Neutrophil (primary cell): ENCODE data around the gene UNK.

Experiments
- H3K27ac ChIP-seq: fragments of 200-600 bp; sonication (generic); 2 replicates; pipeline ENCODE4 v1.5.1; 2016; ENCODE audit warnings: mild to moderate bottlenecking, moderate library complexity
- H3K27me3 ChIP-seq: fragments of 200-600 bp; sonication (generic); 2 replicates; pipeline ENCODE4 v1.6.0; 2016; ENCODE audit warnings: mild to moderate bottlenecking
- H3K36me3 ChIP-seq: fragments of 200-600 bp; sonication (generic); 2 replicates; pipeline ENCODE4 v1.5.1; 2017
- H3K4me1 ChIP-seq, 2 experiments: fragments of 200-600 bp in 1 of 2; sonication (generic) in 1 of 2; 1 replicate in 1 of 2; 2 replicates in 1 of 2; pipeline versions ENCODE4 v1.5.1 to v1.6.1; 2013 to 2016; ENCODE audit warnings: low read depth in 1 of 2, low read length in 1 of 2, mild to moderate bottlenecking in 1 of 2, moderate library complexity in 1 of 2; ENCODE audit not compliant: control insufficient read depth in 1 of 2, insufficient read depth in 1 of 2
- H3K4me3 ChIP-seq, 2 experiments: fragments of 200-600 bp in 1 of 2; sonication (generic) in 1 of 2; 1 replicate in 1 of 2; 2 replicates in 1 of 2; pipeline ENCODE4 v1.5.1; 2013 to 2016; ENCODE audit warnings: low read depth in 1 of 2, low read length in 1 of 2, mild to moderate bottlenecking in 1 of 2, moderate library complexity in 1 of 2
- H3K9me3 ChIP-seq: fragments of 200-600 bp; sonication (generic); 2 replicates; pipeline ENCODE4 v1.5.1; 2016
- TF ChIP-seq, protein P1 (sequence below): fragments of 200-600 bp; sonication (generic); IDR thresholded peaks from 2 replicates; pipeline ENCODE4 v1.5.1; 2016; ENCODE audit warnings: antibody characterized with exemption

The UNK gene

DNA sequence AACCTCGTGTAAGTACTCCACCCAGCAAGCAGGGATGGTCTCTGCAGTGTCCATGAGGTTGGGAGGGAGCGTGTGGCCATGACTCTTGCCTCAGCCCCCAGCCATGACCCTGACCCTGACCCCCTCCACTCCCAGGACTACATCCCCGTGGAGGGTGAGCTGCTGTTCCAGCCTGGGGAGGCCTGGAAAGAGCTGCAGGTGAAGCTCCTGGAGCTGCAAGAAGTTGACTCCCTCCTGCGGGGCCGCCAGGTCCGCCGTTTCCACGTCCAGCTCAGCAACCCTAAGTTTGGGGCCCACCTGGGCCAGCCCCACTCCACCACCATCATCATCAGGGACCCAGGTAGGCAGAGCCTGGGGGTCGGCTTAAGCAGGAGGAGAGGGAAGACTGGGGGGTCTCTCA, 35.9 kb upstream of the UNK start:
- TF ChIP-seq, protein P1, sequence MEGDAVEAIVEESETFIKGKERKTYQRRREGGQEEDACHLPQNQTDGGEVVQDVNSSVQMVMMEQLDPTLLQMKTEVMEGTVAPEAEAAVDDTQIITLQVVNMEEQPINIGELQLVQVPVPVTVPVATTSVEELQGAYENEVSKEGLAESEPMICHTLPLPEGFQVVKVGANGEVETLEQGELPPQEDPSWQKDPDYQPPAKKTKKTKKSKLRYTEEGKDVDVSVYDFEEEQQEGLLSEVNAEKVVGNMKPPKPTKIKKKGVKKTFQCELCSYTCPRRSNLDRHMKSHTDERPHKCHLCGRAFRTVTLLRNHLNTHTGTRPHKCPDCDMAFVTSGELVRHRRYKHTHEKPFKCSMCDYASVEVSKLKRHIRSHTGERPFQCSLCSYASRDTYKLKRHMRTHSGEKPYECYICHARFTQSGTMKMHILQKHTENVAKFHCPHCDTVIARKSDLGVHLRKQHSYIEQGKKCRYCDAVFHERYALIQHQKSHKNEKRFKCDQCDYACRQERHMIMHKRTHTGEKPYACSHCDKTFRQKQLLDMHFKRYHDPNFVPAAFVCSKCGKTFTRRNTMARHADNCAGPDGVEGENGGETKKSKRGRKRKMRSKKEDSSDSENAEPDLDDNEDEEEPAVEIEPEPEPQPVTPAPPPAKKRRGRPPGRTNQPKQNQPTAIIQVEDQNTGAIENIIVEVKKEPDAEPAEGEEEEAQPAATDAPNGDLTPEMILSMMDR = no peak
- no peaks in the 10 kb centered on the region for H3K9me3 ChIP-seq
- no peak overlapping the region for H3K4me3 ChIP-seq
- H3K27me3 ChIP-seq = peaks cover 24% of the 10 kb centered on the region
- H3K36me3 ChIP-seq = no peaks in the 10 kb centered on the region
- H3K27ac ChIP-seq = no peak overlapping the region
- H3K4me1 ChIP-seq = peaks cover 22% of the 10 kb centered on the region in 2 experiments

DNA sequence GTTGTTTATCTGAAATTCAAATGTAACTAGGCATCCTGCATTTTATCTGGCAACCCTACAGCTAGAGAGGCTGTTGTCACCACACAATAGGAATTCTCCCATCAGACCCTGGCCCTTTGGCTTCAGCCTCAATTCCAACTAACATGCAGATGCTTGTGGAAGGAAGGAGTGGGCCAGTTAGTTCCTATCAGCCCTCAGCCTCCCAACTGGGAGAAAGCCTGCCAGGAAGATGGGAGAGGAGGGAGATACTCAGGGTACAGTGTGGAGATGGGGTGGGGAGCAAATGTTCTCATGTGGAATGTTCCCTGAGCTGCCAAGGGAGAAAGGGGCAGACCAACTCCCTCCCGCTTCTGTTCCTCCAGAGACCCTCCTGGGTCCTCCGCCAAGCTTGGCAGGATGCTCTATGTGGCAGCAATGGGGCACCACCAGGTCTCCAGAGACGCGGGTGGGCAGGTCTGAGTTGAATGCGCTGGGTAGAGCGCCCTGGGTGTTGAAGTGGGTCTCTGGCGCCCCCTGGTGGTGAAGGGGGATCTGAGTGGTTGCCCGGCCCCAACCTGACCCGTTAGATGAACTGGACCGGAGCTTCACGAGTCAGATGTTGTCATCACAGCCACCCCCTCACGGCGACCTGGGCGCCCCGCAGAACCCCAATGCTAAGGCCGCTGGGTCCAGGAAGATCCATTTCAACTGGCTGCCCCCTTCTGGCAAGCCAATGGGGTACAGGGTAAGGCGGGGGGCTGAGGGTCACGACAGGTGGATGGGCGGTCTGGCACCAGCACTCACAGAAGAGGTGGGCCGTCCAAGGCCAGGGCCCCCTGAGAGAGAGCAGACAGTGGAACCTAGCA, 34.8 kb upstream of the UNK start:
- peaks cover 27% of the 10 kb centered on the region for H3K27me3 ChIP-seq
- H3K27ac ChIP-seq = no peak overlapping the region
- H3K4me3 ChIP-seq = no peak overlapping the region
- no peaks in the 10 kb centered on the region for H3K9me3 ChIP-seq
- TF ChIP-seq, protein P1 = peak; percentile 88
- H3K4me1 ChIP-seq = peaks cover 27 to 28% of the 10 kb centered on the region in 2 experiments
- H3K36me3 ChIP-seq = no peaks in the 10 kb centered on the region

DNA sequence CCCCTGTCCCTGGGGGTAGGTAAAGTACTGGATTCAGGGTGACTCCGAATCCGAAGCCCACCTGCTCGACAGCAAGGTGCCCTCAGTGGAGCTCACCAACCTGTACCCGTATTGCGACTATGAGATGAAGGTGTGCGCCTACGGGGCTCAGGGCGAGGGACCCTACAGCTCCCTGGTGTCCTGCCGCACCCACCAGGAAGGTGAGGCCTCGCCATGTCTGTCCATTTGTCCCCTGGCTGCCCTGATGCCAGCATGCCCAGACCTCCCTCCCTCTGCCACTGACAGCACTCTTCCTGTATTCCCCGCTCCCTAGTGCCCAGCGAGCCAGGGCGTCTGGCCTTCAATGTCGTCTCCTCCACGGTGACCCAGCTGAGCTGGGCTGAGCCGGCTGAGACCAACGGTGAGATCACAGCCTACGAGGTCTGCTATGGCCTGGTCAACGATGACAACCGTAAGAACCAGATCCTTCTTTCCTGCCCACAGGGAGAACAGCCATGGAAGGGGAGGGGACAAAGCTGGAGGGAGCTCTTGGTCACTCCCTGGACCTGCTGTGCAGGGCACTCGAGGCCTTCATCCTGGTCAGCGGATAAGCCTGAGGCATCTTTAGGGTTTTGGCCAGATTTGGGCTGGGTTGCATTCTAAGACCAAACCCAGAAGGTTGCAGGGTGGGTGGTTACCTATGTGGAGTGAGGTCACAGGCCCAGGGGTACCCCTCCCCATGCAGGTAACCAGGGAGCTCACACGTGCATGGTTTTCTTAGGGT, 33.8 kb upstream of the UNK start:
- Histone ChIP-seq H3K36me3 (no peaks in the 10 kb centered on the region), H3K4me3 (no peak overlapping the region), H3K4me1 (peaks cover 29 to 31% of the 10 kb centered on the region in 2 experiments), H3K9me3 (no peaks in the 10 kb centered on the region), H3K27ac (no peak overlapping the region), H3K27me3 (peaks cover 27% of the 10 kb centered on the region)
- TF ChIP-seq, protein P1 = no peak

DNA sequence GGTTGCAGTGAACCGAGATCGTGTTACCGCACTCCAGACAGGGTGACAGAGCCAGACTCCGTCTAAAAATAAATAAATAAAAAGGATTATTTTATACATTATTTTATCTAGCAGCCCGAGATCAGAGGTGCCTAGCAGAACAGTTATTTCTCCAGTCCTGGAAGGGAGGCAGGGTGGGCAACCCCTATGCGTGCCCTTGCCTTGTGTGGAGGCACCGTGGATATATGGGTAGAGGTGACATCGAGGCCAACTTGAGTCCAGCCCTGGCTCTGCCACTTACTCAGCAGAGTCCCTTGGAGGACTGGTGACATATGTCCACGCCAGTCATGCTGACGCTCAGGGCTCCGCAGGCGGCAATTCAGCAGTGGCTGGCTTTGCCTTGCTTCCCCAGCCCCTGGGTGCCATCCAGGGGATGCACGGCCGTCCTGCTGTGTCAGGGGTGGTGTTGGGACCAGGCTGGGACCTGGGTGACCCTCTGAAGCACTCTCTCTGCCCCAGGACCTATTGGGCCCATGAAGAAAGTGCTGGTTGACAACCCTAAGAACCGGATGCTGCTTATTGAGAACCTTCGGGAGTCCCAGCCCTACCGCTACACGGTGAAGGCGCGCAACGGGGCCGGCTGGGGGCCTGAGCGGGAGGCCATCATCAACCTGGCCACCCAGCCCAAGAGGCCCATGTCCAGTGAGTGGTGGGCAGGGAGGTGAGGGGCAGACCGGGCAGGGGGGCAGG, 32.8 kb upstream of the UNK start:
- Histone ChIP-seq H3K27ac (no peak overlapping the region), H3K9me3 (no peaks in the 10 kb centered on the region), H3K4me3 (no peak overlapping the region), H3K36me3 (no peaks in the 10 kb centered on the region), H3K4me1 (peaks cover 35 to 38% of the 10 kb centered on the region in 2 experiments), H3K27me3 (peaks cover 27% of the 10 kb centered on the region)
- TF ChIP-seq, protein P1 = no peak

DNA sequence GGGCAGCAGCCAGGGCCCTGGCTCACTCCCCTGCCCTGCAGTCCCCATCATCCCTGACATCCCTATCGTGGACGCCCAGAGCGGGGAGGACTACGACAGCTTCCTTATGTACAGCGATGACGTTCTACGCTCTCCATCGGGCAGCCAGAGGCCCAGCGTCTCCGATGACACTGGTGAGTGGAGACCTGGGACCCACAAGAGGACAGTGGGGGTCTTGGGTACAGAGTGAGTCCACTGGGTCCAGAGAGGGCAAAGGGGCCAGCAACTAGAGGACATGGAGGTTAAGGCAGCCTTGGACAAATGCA, 32.2 kb upstream of the UNK start:
- H3K4me3 ChIP-seq = no peak overlapping the region
- no peaks in the 10 kb centered on the region for H3K9me3 ChIP-seq
- TF ChIP-seq, protein P1 = no peak
- H3K27me3 ChIP-seq = peaks cover 27% of the 10 kb centered on the region
- no peak overlapping the region for H3K27ac ChIP-seq
- H3K36me3 ChIP-seq = peaks cover 1% of the 10 kb centered on the region
- H3K4me1 ChIP-seq = peaks cover 31 to 35% of the 10 kb centered on the region in 2 experiments
